Stimulated activated CD4-positive, alpha-beta T cell treated with anti-CD3 and anti-CD28 coated beads, Interleukin-1b, Interleukin-23, amount 100 ng/mL, for 24 hours (primary cell): ENCODE measurements around the gene RAB39B.
"Not testable (repeated sequence)": the region's sequence is repeated elsewhere in the genome, so short reads cannot be mapped to it uniquely, and the experiment has no call there.

Experiments used
- DNase-seq, 4 experiments: peaks; one replicate each; pipeline ENCODE4 v3.0.0-alpha.2; 2020; ENCODE audit warnings: low read depth in 4 of 4, low spot score in 1 of 4

The RAB39B gene

GRCh38 chrX:155263854-155264628, at the start of gene RAB39B:
TSS of gene RAB39B (minus strand) at chrX:155264491. CDS start at chrX:155264288, 203 bp downstream.
- DNase-seq = peak; percentile 33 to 57 (median 46)

- no peak for DNase-seq
These were observed 49.5 kb upstream of the RAB39B start for GRCh38 chrX:155313766-155314165.

GRCh38 chrX:155293771-155294170, 29.5 kb upstream of the RAB39B start:
- no peak for DNase-seq

- DNase-seq = no peak
These were observed 15.6 kb upstream of the RAB39B start for GRCh38 chrX:155279873-155280272.

GRCh38 chrX:155270969-155271368, 6.7 kb upstream of the RAB39B start:
- no peak for DNase-seq

- DNase-seq = not testable (repeated sequence)
These were observed 3.7 kb upstream of the RAB39B start for GRCh38 chrX:155267995-155268394.

- DNase-seq = no peak
These were observed 2.1 kb upstream of the RAB39B start for GRCh38 chrX:155266439-155266838.

GRCh38 chrX:155262970-155263754, 1.1 kb downstream of the RAB39B start:
- DNase-seq = no peak

GRCh38 chrX:155259752-155260151, 4.5 kb downstream of the RAB39B start:
- no peak for DNase-seq

GRCh38 chrX:155251391-155251790, 12.9 kb downstream of the RAB39B start:
- no peak for DNase-seq

- no peak for DNase-seq
These were observed 16.8 kb downstream of the RAB39B start for GRCh38 chrX:155247497-155247896.

GRCh38 chrX:155246748-155247147, 17.5 kb downstream of the RAB39B start:
- DNase-seq = no peak

- no peak for DNase-seq
These were observed 22.0 kb downstream of the RAB39B start for GRCh38 chrX:155242300-155242699.

- no peak for DNase-seq
These were observed 26.6 kb downstream of the RAB39B start for GRCh38 chrX:155237719-155238118.

GRCh38 chrX:155235891-155236290, 28.4 kb downstream of the RAB39B start:
- no peak for DNase-seq

- DNase-seq = no peak
These were observed 33.1 kb downstream of the RAB39B start for GRCh38 chrX:155231163-155231562.

GRCh38 chrX:155225774-155226173, 38.5 kb downstream of the RAB39B start:
- DNase-seq = no peak

- DNase-seq = not testable (repeated sequence)
These were observed 40.5 kb downstream of the RAB39B start for GRCh38 chrX:155223746-155224145.

GRCh38 chrX:155221351-155221750, 42.9 kb downstream of the RAB39B start:
- no peak for DNase-seq

GRCh38 chrX:155218777-155219176, 45.5 kb downstream of the RAB39B start:
- DNase-seq = no peak

- no peak for DNase-seq
These were observed 47.3 kb downstream of the RAB39B start for GRCh38 chrX:155216940-155217440.
